Right cardiac atrium (tissue), 5 donors: ENCODE data around the gene SLC25A48. TPM values are rescaled to one million over a fixed set of nuclear protein-coding genes. Genes with fewer than 3 reads are reported as not detected.
"Not testable (repeated sequence)": the region's sequence is repeated elsewhere in the genome, so short reads cannot be mapped to it uniquely, and the experiment has no call there.

ENCODE experiments used
- ATAC-seq, 2 donors: fragments of 200-7000 bp; cut with Tn5 transposase; one replicate each; pipeline versions ENCODE4 v1.8.0 to v1.9.1; 2020; ENCODE audit warnings: moderate library complexity in 2 of 2, mild to moderate bottlenecking in 1 of 2
- DNase-seq, 3 donors: peaks; one replicate each; pipeline ENCODE4 v3.0.0-alpha.2; 2020
- H3K27ac ChIP-seq: one replicate; pipeline ENCODE4 v1.5.1; 2013; ENCODE audit warnings: mild to moderate bottlenecking, low read length, control low read depth, moderate library complexity
- H3K27me3 ChIP-seq: one replicate; pipeline ENCODE4 v1.6.1; 2013; ENCODE audit not compliant: control insufficient read depth, insufficient read depth
- H3K4me1 ChIP-seq: one replicate; pipeline ENCODE4 v1.6.1; 2013; ENCODE audit warnings: low read length; ENCODE audit not compliant: control insufficient read depth, insufficient read depth
- H3K4me3 ChIP-seq: one replicate; pipeline ENCODE4 v1.5.1; 2013; ENCODE audit warnings: low read length, control low read depth
- H3K9me3 ChIP-seq: one replicate; pipeline ENCODE4 v1.6.1; 2013; ENCODE audit warnings: low read length; ENCODE audit not compliant: control insufficient read depth
- WGBS: extraction: QIAGEN DNeasy Blood & Tissue Kit; methylation state at CpG from one replicate; pipeline ENCODE4 v1.1.7; 2013; 5-methylcytosine and 5-hydroxymethylcytosine counted together
- intact Hi-C, 4 donors: fragments of 100-400 bp; cut with DNase I; formaldehyde crosslinking; loops; one replicate each; pipeline versions ENCODE4 v1.11.0 to v1.14.0; 2022 to 2023
- polyA plus RNA-seq: library from polyadenylated mRNA; stranded (reverse); fragments of 200-250 nt; gene quantifications from one replicate; pipeline ENCODE4 v1.2.3, GENCODE V29; 2013
- total RNA-seq, 4 donors: library from RNA; stranded (reverse); fragmentation: NEBNext Ultra II Directional; extraction: Animal tissue kit (Norgen Biotek cat#: 25700); gene quantifications; one replicate each; pipeline ENCODE4 v1.2.1, GENCODE V29; 2021
- donor health status: healthy with polysubstance abuse.
- donor health status: DM: no; HTN: yes; CAD: no.
- donor health status: DM: no; HTN: no; CAD: no.
- donor health status: DM: no; HTN: yes; CAD: no; lungs with severe emphysema.
- donor health status: DM: yes; HTN: yes; CAD: no.

Gene SLC25A48
- total and polyA plus RNA-seq, 5 donors, result 0.25 TPM; not detected in 4

GRCh38 chr5:135830384-135830700 is 4.1 kb upstream of the SLC25A48 start:
- H3K27ac ChIP-seq, result no peak overlapping the region
- no peaks in the 10 kb centered on the region for H3K27me3 ChIP-seq
- intact Hi-C loops, result loop anchor here (5.0 kb wide), 2 partner anchors 268 to 273 kb away; no protein-coding TSS in a partner anchor
- no peak overlapping the region for H3K4me3 ChIP-seq
- ATAC-seq (no peak), DNase-seq (no peak)
- WGBS, result 48% methylated on average over 3 of the region's 3 CpGs
- H3K9me3 ChIP-seq, result no peaks in the 10 kb centered on the region
- H3K4me1 ChIP-seq, result no peaks in the 10 kb centered on the region

- DNase-seq (no peak), ATAC-seq (no peak)
- H3K27ac ChIP-seq, result no peak overlapping the region
- no peaks in the 10 kb centered on the region for H3K9me3 ChIP-seq
- intact Hi-C loops, result loop anchor here (5.0 kb wide), 2 partner anchors 269 to 274 kb away; no protein-coding TSS in a partner anchor
- H3K4me1 ChIP-seq, result no peaks in the 10 kb centered on the region
- no peaks in the 10 kb centered on the region for H3K27me3 ChIP-seq
- no peak overlapping the region for H3K4me3 ChIP-seq
- 69% methylated on average over 4 of the region's 4 CpGs for WGBS
Observed at GRCh38 chr5:135830876-135831275, 3.6 kb upstream of the SLC25A48 start.

- H3K9me3 ChIP-seq, result no peaks in the 10 kb centered on the region
- H3K4me3 ChIP-seq, result no peak overlapping the region
- ATAC-seq (no peak), DNase-seq (no peak)
- intact Hi-C loops, result loop anchor here (5.0 kb wide), 2 partner anchors 269 to 274 kb away; no protein-coding TSS in a partner anchor
- H3K27ac ChIP-seq, result no peak overlapping the region
- WGBS, result 82% methylated on average over 1 of the region's 1 CpG
- no peaks in the 10 kb centered on the region for H3K27me3 ChIP-seq
- no peaks in the 10 kb centered on the region for H3K4me1 ChIP-seq
Observed at GRCh38 chr5:135831439-135831838, 3.0 kb upstream of the SLC25A48 start.

- Histone ChIP-seq H3K4me3 (no peak overlapping the region), H3K27ac (no peak overlapping the region), H3K9me3 (no peaks in the 10 kb centered on the region), H3K27me3 (no peaks in the 10 kb centered on the region), H3K4me1 (no peaks in the 10 kb centered on the region)
- DNase-seq (no peak), ATAC-seq (no peak)
- intact Hi-C loops, result loop anchor here (5.0 kb wide), 2 partner anchors 270 to 275 kb away; no protein-coding TSS in a partner anchor
- WGBS, result 86% methylated on average over 12 of the region's 12 CpGs
Observed at GRCh38 chr5:135831851-135832555, 2.5 kb upstream of the SLC25A48 start.

GRCh38 chr5:135832941-135833920 is 1.2 kb upstream of the SLC25A48 start:
- Histone ChIP-seq H3K4me3 (no peak overlapping the region), H3K4me1 (no peaks in the 10 kb centered on the region), H3K27me3 (no peaks in the 10 kb centered on the region), H3K27ac (no peak overlapping the region), H3K9me3 (no peaks in the 10 kb centered on the region)
- intact Hi-C loops, result loop anchor here (5.0 kb wide), 2 partner anchors 271 to 276 kb away; no protein-coding TSS in a partner anchor
- ATAC-seq, result no peak
- DNase-seq, result no peak
- 89% methylated on average over 14 of the region's 14 CpGs for WGBS

- Histone ChIP-seq H3K4me3 (peak overlapping the region; percentile 41), H3K9me3 (no peaks in the 10 kb centered on the region), H3K27me3 (no peaks in the 10 kb centered on the region), H3K27ac (no peak overlapping the region), H3K4me1 (no peaks in the 10 kb centered on the region)
- WGBS, result 34% methylated on average over 16 of the region's 16 CpGs
- DNase-seq (no peak), ATAC-seq (peak in 1 of 2 donors; percentile 76)
- intact Hi-C loops, result loop anchor here (5.0 kb wide), 2 partner anchors 272 to 277 kb away; no protein-coding TSS in a partner anchor
Observed at GRCh38 chr5:135833961-135834638, 363 bp upstream of the SLC25A48 start.

- WGBS, result 57% methylated on average over 7 of the region's 7 CpGs
- Histone ChIP-seq H3K27ac (no peak overlapping the region), H3K4me1 (no peaks in the 10 kb centered on the region), H3K4me3 (no peak overlapping the region), H3K27me3 (peaks cover under 1% of the 10 kb centered on the region), H3K9me3 (no peaks in the 10 kb centered on the region)
- intact Hi-C loops, result no loop called here
- ATAC-seq (no peak), DNase-seq (no peak)
Observed at GRCh38 chr5:135835766-135836165, 1.3 kb downstream of the SLC25A48 start.

GRCh38 chr5:135838395-135838794 is 3.9 kb downstream of the SLC25A48 start:
- H3K4me3 ChIP-seq, DNase-seq, H3K27me3 ChIP-seq, H3K4me1 ChIP-seq, ATAC-seq, H3K27ac ChIP-seq, H3K9me3 ChIP-seq, intact Hi-C loops: not testable (repeated sequence)

GRCh38 chr5:135839566-135839965 is 5.1 kb downstream of the SLC25A48 start:
- intact Hi-C loops, result no loop called here
- Histone ChIP-seq H3K4me1 (no peaks in the 10 kb centered on the region), H3K27me3 (peaks cover 2% of the 10 kb centered on the region), H3K27ac (no peak overlapping the region), H3K9me3 (no peaks in the 10 kb centered on the region), H3K4me3 (no peak overlapping the region)
- ATAC-seq (no peak), DNase-seq (no peak)
- WGBS, result 75% methylated on average over 4 of the region's 4 CpGs

GRCh38 chr5:135840959-135841358 is 6.5 kb downstream of the SLC25A48 start:
- H3K27me3 ChIP-seq, result peaks cover 2% of the 10 kb centered on the region
- WGBS, result 68% methylated on average over 4 of the region's 4 CpGs
- intact Hi-C loops, result no loop called here

More at GRCh38 chr5:135840959-135841358, 6.5 kb downstream of the SLC25A48 start:
- Histone ChIP-seq H3K27ac (no peak overlapping the region), H3K9me3 (no peaks in the 10 kb centered on the region), H3K4me3 (no peak overlapping the region), H3K4me1 (no peaks in the 10 kb centered on the region)
- no peak for DNase-seq
- ATAC-seq, result no peak
